ENCODE results near the gene DNAI4. TPM values are rescaled to one million over a fixed set of nuclear protein-coding genes. Genes with fewer than 3 reads are reported as not detected.

The DNAI4 gene
- total and polyA plus RNA-seq, 2 experiments from 2014 or later = 0.90 to 3.8 TPM

DNA sequence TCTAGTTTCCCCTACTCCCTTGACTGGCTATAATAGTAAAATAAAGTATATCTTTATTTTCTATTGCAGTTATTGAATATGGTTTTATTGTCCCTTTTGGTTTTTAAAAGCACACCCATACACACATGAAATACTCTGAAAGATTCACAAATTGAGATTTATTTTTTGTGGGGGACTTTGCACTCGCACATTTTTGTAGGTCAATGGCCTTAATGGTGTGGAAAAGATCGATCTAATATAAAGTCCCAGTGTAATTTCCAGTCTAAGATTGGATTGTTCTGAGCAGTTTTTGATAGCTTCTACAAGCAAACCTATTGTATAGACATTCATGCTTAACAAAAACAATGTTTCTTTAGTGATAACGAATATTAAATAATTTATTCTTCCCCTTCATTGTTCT is 64.1 kb downstream of the DNAI4 start:
- H3K4me3 Mint-ChIP-seq = no peak overlapping the region
- DNase-seq (ENCODE audit: low spot score) (no peak), ATAC-seq (no peak)
- no peaks in the 10 kb centered on the region for H3K79me2 ChIP-seq (replicated peaks; ENCODE audit: insufficient read depth)
- H3K9me2 ChIP-seq (ENCODE audit: insufficient read depth) = no peaks in the 10 kb centered on the region
- H3K27me3 ChIP-seq (ENCODE audit: insufficient read depth) = no peaks in the 10 kb centered on the region
- H3K27ac Mint-ChIP-seq = no peak overlapping the region
- no peaks in the 10 kb centered on the region for H3K27me3 Mint-ChIP-seq (ENCODE audit: insufficient read depth, low read depth, poor library complexity)
- H3K36me3 ChIP-seq (ENCODE audit: insufficient read depth) = no peaks in the 10 kb centered on the region
- no peak overlapping the region for H2AFZ ChIP-seq
- no peak overlapping the region for H3K4me3 ChIP-seq
- TF ChIP-seq CTCF (conservative IDR thresholded peaks at IDR 0.05; ENCODE audit: low read depth in 2 of 2) = no peak
- TF ChIP-seq, protein P1, sequence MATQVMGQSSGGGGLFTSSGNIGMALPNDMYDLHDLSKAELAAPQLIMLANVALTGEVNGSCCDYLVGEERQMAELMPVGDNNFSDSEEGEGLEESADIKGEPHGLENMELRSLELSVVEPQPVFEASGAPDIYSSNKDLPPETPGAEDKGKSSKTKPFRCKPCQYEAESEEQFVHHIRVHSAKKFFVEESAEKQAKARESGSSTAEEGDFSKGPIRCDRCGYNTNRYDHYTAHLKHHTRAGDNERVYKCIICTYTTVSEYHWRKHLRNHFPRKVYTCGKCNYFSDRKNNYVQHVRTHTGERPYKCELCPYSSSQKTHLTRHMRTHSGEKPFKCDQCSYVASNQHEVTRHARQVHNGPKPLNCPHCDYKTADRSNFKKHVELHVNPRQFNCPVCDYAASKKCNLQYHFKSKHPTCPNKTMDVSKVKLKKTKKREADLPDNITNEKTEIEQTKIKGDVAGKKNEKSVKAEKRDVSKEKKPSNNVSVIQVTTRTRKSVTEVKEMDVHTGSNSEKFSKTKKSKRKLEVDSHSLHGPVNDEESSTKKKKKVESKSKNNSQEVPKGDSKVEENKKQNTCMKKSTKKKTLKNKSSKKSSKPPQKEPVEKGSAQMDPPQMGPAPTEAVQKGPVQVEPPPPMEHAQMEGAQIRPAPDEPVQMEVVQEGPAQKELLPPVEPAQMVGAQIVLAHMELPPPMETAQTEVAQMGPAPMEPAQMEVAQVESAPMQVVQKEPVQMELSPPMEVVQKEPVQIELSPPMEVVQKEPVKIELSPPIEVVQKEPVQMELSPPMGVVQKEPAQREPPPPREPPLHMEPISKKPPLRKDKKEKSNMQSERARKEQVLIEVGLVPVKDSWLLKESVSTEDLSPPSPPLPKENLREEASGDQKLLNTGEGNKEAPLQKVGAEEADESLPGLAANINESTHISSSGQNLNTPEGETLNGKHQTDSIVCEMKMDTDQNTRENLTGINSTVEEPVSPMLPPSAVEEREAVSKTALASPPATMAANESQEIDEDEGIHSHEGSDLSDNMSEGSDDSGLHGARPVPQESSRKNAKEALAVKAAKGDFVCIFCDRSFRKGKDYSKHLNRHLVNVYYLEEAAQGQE (IDR thresholded peaks at IDR 0.05; ENCODE audit: unreplicated experiment) = no peak
- TF ChIP-seq EZH2 (IDR thresholded peaks at IDR 0.05; ENCODE audit: low read depth, unreplicated experiment) = no peak
- no peak for TF ChIP-seq STAT1 (IDR thresholded peaks at IDR 0.05; ENCODE audit: unreplicated experiment)
- no peaks in the 10 kb centered on the region; the same call in 1 of the 2 replicates for H4K20me1 ChIP-seq (replicated peaks; ENCODE audit: insufficient read depth)
- no peak overlapping the region for H3K4me2 ChIP-seq
- no peaks in the 10 kb centered on the region for H3K4me1 Mint-ChIP-seq
- H3F3A ChIP-seq (replicated peaks; ENCODE audit: low read depth) = no peaks in the 10 kb centered on the region
- H3K9me3 Mint-ChIP-seq = no peaks in the 10 kb centered on the region
- no peaks in the 10 kb centered on the region for H3K36me3 Mint-ChIP-seq (ENCODE audit: low read depth)
- H3K27ac ChIP-seq (ENCODE audit: low read depth) = no peak overlapping the region
- H3K4me1 ChIP-seq (ENCODE audit: insufficient read depth) = no peaks in the 10 kb centered on the region

DNA sequence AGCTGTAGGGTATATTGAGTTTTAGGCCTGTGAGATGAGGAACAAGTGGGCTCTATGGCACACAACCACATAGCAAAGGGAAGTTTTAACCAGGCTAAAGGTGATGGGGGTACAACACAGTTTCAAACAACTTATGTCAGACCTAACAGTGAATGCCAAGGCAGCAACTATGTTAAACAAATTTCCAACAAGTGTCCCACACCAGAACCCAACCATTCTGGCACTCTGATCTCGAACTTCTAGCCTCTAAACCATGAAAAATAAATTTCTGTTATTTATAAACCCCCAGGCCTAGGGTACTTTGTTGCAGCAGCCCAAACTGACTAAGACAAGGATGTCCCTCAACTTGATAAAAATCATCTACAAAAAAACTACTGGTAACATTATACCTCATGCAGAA is 71.3 kb downstream of the DNAI4 start:
- no peak overlapping the region for H3K27ac Mint-ChIP-seq
- Histone ChIP-seq H3K9me2 (ENCODE audit: insufficient read depth) (no peaks in the 10 kb centered on the region), H4K20me1 (replicated peaks; ENCODE audit: insufficient read depth) (no peaks in the 10 kb centered on the region), H3K27ac (ENCODE audit: low read depth) (no peak overlapping the region), H3K36me3 (ENCODE audit: insufficient read depth) (no peaks in the 10 kb centered on the region), H3K4me1 (ENCODE audit: insufficient read depth) (no peaks in the 10 kb centered on the region), H2AFZ (no peak overlapping the region), H3K79me2 (replicated peaks; ENCODE audit: insufficient read depth) (no peaks in the 10 kb centered on the region), H3K4me3 (no peak overlapping the region), H3K27me3 (ENCODE audit: insufficient read depth) (no peaks in the 10 kb centered on the region), H3K4me2 (no peak overlapping the region), H3F3A (replicated peaks; ENCODE audit: low read depth) (no peaks in the 10 kb centered on the region)
- ATAC-seq = no peak
- H3K36me3 Mint-ChIP-seq (ENCODE audit: low read depth) = no peaks in the 10 kb centered on the region
- no peak for DNase-seq (ENCODE audit: low spot score)
- H3K4me3 Mint-ChIP-seq = no peak overlapping the region
- H3K27me3 Mint-ChIP-seq (ENCODE audit: insufficient read depth, low read depth, poor library complexity) = no peaks in the 10 kb centered on the region
- no peaks in the 10 kb centered on the region for H3K4me1 Mint-ChIP-seq
- no peaks in the 10 kb centered on the region for H3K9me3 Mint-ChIP-seq
- TF ChIP-seq EZH2 (IDR thresholded peaks at IDR 0.05; ENCODE audit: low read depth, unreplicated experiment) = no peak
- TF ChIP-seq STAT1 (IDR thresholded peaks at IDR 0.05; ENCODE audit: unreplicated experiment) = no peak
- TF ChIP-seq, protein P2, sequence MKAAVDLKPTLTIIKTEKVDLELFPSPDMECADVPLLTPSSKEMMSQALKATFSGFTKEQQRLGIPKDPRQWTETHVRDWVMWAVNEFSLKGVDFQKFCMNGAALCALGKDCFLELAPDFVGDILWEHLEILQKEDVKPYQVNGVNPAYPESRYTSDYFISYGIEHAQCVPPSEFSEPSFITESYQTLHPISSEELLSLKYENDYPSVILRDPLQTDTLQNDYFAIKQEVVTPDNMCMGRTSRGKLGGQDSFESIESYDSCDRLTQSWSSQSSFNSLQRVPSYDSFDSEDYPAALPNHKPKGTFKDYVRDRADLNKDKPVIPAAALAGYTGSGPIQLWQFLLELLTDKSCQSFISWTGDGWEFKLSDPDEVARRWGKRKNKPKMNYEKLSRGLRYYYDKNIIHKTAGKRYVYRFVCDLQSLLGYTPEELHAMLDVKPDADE (IDR thresholded peaks at IDR 0.05) = no peak
- no peak for TF ChIP-seq ZNF114 (CRISPR knock-in tag; IDR thresholded peaks at IDR 0.05)
- TF ChIP-seq ZNF462 (CRISPR knock-in tag; IDR thresholded peaks at IDR 0.05) = no peak
